Glomerular endothelial cell (primary cell): Measurements from ENCODE around the gene AGXT2. TPM values are rescaled to one million over a fixed set of nuclear protein-coding genes. Genes with fewer than 3 reads are reported as not detected.

Experiments used
- DNase-seq: peaks from one replicate; pipeline ENCODE4 v3.0.0-alpha.2; 2011; ENCODE audit warnings: low read depth, low spot score; ENCODE audit errors: extremely low read depth
- total RNA-seq: library from RNA; depleted of rRNA; stranded (reverse); fragments of >200 nt; gene quantifications from 2 replicates; pipeline ENCODE4 v1.2.3, GENCODE V29; 2015

The AGXT2 gene
- total RNA-seq, 1 donor from 2014 or later: not detected

- no peak for DNase-seq
Measured at GRCh38 chr5:35023391-35024178, 24.2 kb downstream of the AGXT2 start.

- no peak for DNase-seq
Measured at GRCh38 chr5:35016174-35017051, 31.3 kb downstream of the AGXT2 start.

GRCh38 chr5:35015063-35015462 lies 32.7 kb downstream of the AGXT2 start:
- no peak for DNase-seq

- no peak for DNase-seq
Measured at GRCh38 chr5:35012796-35013195, 35.0 kb downstream of the AGXT2 start.

GRCh38 chr5:35012365-35012764 lies 35.4 kb downstream of the AGXT2 start:
- no peak for DNase-seq

GRCh38 chr5:35010676-35011075 lies 37.1 kb downstream of the AGXT2 start:
- DNase-seq: no peak

- DNase-seq: no peak
Measured at GRCh38 chr5:35009657-35010056, 38.1 kb downstream of the AGXT2 start.

GRCh38 chr5:35009019-35009418 lies 38.7 kb downstream of the AGXT2 start:
- DNase-seq: no peak

GRCh38 chr5:35004771-35005170 lies 43.0 kb downstream of the AGXT2 start:
- no peak for DNase-seq

- no peak for DNase-seq
Measured at GRCh38 chr5:35004200-35004599, 43.5 kb downstream of the AGXT2 start.

- DNase-seq: peak; percentile 12
Measured at GRCh38 chr5:35003018-35003957, 44.5 kb downstream of the AGXT2 start.

- DNase-seq: no peak
Measured at GRCh38 chr5:35002459-35002858, 45.3 kb downstream of the AGXT2 start.

GRCh38 chr5:35001842-35002241 lies 45.9 kb downstream of the AGXT2 start:
- DNase-seq: no peak

GRCh38 chr5:34998058-34998789 lies 49.5 kb downstream of the AGXT2 start:
- DNase-seq: no peak

- no peak for DNase-seq
Measured at GRCh38 chr5:34996261-34996660, 51.5 kb downstream of the AGXT2 start.

- no peak for DNase-seq
Measured at GRCh38 chr5:34993951-34994350, 53.8 kb downstream of the AGXT2 start.

GRCh38 chr5:34991486-34992238 lies 56.1 kb downstream of the AGXT2 start:
- no peak for DNase-seq

- DNase-seq: no peak
Measured at GRCh38 chr5:34986965-34987364, 60.8 kb downstream of the AGXT2 start.

- DNase-seq: no peak
Measured at GRCh38 chr5:34982823-34983222, 64.9 kb downstream of the AGXT2 start.
